ENCODE results near the gene AFF3. TPM values are rescaled to one million over a fixed set of nuclear protein-coding genes. Genes with fewer than 3 reads are reported as not detected.

AFF3 gene
- total RNA-seq, 1 experiment from 2014 or later, result not detected

DNA sequence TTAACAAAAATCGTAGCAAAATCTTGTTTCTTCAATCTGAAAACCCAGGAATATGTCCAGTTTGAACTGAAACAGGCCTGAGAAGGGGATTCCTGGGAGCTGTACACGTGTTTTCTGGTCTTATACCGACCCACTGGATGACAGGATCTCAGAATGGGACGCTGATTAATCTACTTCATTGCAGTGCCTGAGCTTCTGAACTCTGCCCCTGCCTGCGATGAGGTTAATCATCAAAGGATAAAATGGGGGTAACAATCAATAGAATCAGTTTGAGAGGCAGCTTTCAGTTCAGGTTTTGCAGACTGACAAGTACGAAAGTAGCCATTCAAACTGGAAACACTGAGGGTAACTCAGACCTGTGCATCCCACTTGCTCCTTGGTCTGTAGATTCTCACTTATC lies 378.6 kb downstream of the AFF3 start:
- Mint-ChIP-seq H3K9me3 (ENCODE audit: low read depth, unreplicated experiment) (no peaks in the 10 kb centered on the region), H3K4me1 (ENCODE audit: low read depth, unreplicated experiment) (no peaks in the 10 kb centered on the region), H3K27me3 (ENCODE audit: unreplicated experiment) (peaks cover 56% of the 10 kb centered on the region), H3K36me3 (ENCODE audit: insufficient read depth, unreplicated experiment) (no peaks in the 10 kb centered on the region), H3K4me3 (ENCODE audit: low read depth, unreplicated experiment) (no peak overlapping the region), H3K27ac (ENCODE audit: unreplicated experiment) (no peak overlapping the region)
- DNase-seq, result no peak
- CTCF ChIA-PET, result no interaction called here
- intact Hi-C loops (cut with micrococcal nuclease; ENCODE audit: unreplicated experiment), result no loop called here
- TF ChIP-seq, protein P1, sequence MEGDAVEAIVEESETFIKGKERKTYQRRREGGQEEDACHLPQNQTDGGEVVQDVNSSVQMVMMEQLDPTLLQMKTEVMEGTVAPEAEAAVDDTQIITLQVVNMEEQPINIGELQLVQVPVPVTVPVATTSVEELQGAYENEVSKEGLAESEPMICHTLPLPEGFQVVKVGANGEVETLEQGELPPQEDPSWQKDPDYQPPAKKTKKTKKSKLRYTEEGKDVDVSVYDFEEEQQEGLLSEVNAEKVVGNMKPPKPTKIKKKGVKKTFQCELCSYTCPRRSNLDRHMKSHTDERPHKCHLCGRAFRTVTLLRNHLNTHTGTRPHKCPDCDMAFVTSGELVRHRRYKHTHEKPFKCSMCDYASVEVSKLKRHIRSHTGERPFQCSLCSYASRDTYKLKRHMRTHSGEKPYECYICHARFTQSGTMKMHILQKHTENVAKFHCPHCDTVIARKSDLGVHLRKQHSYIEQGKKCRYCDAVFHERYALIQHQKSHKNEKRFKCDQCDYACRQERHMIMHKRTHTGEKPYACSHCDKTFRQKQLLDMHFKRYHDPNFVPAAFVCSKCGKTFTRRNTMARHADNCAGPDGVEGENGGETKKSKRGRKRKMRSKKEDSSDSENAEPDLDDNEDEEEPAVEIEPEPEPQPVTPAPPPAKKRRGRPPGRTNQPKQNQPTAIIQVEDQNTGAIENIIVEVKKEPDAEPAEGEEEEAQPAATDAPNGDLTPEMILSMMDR (IDR thresholded peaks at IDR 0.05; ENCODE audit: unreplicated experiment), result no peak
- BruUV-seq (replicated peaks), result no TSS peak

DNA sequence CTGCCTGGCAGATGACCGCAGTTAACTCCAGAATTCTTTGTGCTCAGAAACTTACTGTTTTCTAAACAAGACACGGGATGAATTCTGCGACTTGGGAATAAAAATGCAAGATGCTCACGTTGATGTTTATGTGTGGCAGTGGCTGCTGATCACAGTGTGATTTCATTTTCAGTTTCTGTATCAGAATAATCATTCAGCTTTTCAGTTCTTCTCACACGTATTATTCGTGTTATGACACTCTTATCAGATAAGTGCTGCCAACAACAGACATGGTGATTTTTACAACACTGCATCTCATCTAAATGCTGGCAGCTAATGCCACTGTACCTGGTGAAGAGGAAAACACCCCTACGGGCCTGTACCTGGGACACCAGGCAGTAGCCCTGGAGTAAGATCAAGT lies 379.7 kb downstream of the AFF3 start:
- no peak overlapping the region for H3K4me3 Mint-ChIP-seq (ENCODE audit: low read depth, unreplicated experiment)
- TF ChIP-seq, protein P1 (IDR thresholded peaks at IDR 0.05; ENCODE audit: unreplicated experiment), result no peak
- H3K9me3 Mint-ChIP-seq (ENCODE audit: low read depth, unreplicated experiment), result no peaks in the 10 kb centered on the region
- BruUV-seq (replicated peaks), result no TSS peak
- CTCF ChIA-PET, result no interaction called here
- peaks cover 56% of the 10 kb centered on the region for H3K27me3 Mint-ChIP-seq (ENCODE audit: unreplicated experiment)
- no peaks in the 10 kb centered on the region for H3K4me1 Mint-ChIP-seq (ENCODE audit: low read depth, unreplicated experiment)
- no peaks in the 10 kb centered on the region for H3K36me3 Mint-ChIP-seq (ENCODE audit: insufficient read depth, unreplicated experiment)
- intact Hi-C loops (cut with micrococcal nuclease; ENCODE audit: unreplicated experiment), result no loop called here
- H3K27ac Mint-ChIP-seq (ENCODE audit: unreplicated experiment), result no peak overlapping the region
- DNase-seq, result no peak

DNA sequence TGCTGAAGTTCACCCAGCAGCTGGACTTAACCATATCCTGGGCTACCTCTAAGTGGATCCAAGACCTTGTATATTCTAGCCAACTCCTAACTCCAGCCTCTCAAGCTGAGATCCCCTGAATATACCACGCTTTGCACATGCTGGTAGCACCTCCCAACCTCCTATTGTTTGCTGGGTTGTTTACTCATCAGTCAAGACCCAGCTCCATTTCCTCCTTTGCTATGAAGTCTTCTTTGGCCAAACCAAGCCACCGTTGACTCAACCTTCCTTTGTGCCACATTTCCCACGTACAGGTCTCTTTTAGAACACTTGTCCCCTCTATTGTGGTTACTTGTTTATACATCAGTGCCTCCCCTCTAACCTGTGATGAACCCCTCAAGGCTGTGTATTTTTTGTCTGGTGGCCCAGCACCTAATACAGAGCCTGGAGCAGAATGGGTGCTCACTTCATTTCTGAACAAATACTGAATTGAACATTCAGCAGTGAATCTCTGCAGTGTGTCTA lies 384.7 kb downstream of the AFF3 start:
- H3K9me3 Mint-ChIP-seq (ENCODE audit: low read depth, unreplicated experiment), result no peaks in the 10 kb centered on the region
- no peak for DNase-seq
- BruUV-seq (replicated peaks), result no TSS peak
- intact Hi-C loops (cut with micrococcal nuclease; ENCODE audit: unreplicated experiment), result no loop called here
- H3K27ac Mint-ChIP-seq (ENCODE audit: unreplicated experiment), result no peak overlapping the region
- CTCF ChIA-PET, result no interaction called here
- no peak overlapping the region for H3K4me3 Mint-ChIP-seq (ENCODE audit: low read depth, unreplicated experiment)
- no peaks in the 10 kb centered on the region for H3K36me3 Mint-ChIP-seq (ENCODE audit: insufficient read depth, unreplicated experiment)
- H3K27me3 Mint-ChIP-seq (ENCODE audit: unreplicated experiment), result peaks cover 19% of the 10 kb centered on the region
- no peaks in the 10 kb centered on the region for H3K4me1 Mint-ChIP-seq (ENCODE audit: low read depth, unreplicated experiment)
- TF ChIP-seq, protein P1 (IDR thresholded peaks at IDR 0.05; ENCODE audit: unreplicated experiment), result no peak

DNA sequence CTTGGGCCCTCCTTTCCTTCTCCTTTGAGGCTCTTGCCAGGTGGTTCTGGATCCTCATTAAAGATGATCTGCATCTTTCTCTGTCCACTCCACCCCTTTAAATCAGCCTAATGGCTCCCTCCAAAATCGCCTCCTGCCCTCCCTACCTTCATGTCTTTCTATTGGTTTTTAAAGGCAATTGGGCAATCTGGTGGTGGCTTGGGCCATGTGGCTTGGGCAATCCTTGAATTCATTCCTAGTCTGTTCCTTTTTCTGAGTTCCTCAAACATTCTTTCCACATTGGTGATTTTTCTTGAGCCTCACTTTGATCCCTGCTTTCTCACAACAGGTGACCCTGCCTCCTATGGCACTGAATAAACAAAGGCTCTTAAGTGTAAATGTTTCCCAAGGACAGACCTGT lies 386.3 kb downstream of the AFF3 start:
- CTCF ChIA-PET, result no interaction called here
- DNase-seq, result no peak

More for the DNA sequence above, 386.3 kb downstream of the AFF3 start:
- H3K27ac Mint-ChIP-seq (ENCODE audit: unreplicated experiment), result no peak overlapping the region
- TF ChIP-seq, protein P1 (IDR thresholded peaks at IDR 0.05; ENCODE audit: unreplicated experiment), result no peak
- no peaks in the 10 kb centered on the region for H3K36me3 Mint-ChIP-seq (ENCODE audit: insufficient read depth, unreplicated experiment)
- no peak overlapping the region for H3K4me3 Mint-ChIP-seq (ENCODE audit: low read depth, unreplicated experiment)
- no peaks in the 10 kb centered on the region for H3K9me3 Mint-ChIP-seq (ENCODE audit: low read depth, unreplicated experiment)
- intact Hi-C loops (cut with micrococcal nuclease; ENCODE audit: unreplicated experiment), result no loop called here
- no TSS peak for BruUV-seq (replicated peaks)
- H3K4me1 Mint-ChIP-seq (ENCODE audit: low read depth, unreplicated experiment), result no peaks in the 10 kb centered on the region
- peaks cover 10% of the 10 kb centered on the region for H3K27me3 Mint-ChIP-seq (ENCODE audit: unreplicated experiment)

Data from Calu3 (cell line).